ENCODE data around the gene PTOV1.

GRCh38 chr19:49890349-49891311 is 39.7 kb downstream of the PTOV1 start:
- TF ChIP-seq POLR2A (IDR thresholded peaks at IDR 0.05; ENCODE audit: low read depth, low read length) = no peak
- TF ChIP-seq POLR2AphosphoS5 (IDR thresholded peaks at IDR 0.05; ENCODE audit: low read depth, low read length) = no peak
- no peak for TF ChIP-seq TAF1 (IDR thresholded peaks at IDR 0.05; ENCODE audit: low read depth, low read length)
- no peak for TF ChIP-seq POU2F2 (IDR thresholded peaks at IDR 0.05; ENCODE audit: low read depth, low read length)
- TF ChIP-seq SPI1 (IDR thresholded peaks at IDR 0.05; ENCODE audit: low read depth, low read length) = no peak

All from GM12891 (cell line).